Left ventricle myocardium inferior (tissue), 1 donor: ENCODE data around the gene KLRD1. TPM values are rescaled to one million over a fixed set of nuclear protein-coding genes. Genes with fewer than 3 reads are reported as not detected.
"Not testable (repeated sequence)": the region's sequence is repeated elsewhere in the genome, so short reads cannot be mapped to it uniquely, and the experiment has no call there.

ENCODE experiments used
- DNase-seq: peaks from one replicate; pipeline ENCODE4 v3.0.0-alpha.2; 2020
- H3K27ac ChIP-seq: fragments of 200-600 bp; replicated peaks from 2 replicates; pipeline ENCODE4 v1.8.0; 2021
- H3K27me3 ChIP-seq: fragments of 200-600 bp; 2 replicates; pipeline ENCODE4 v1.8.0; 2021; ENCODE audit warnings: low read depth
- H3K36me3 ChIP-seq: fragments of 200-600 bp; 2 replicates; pipeline ENCODE4 v1.8.0; 2021
- H3K4me1 ChIP-seq: fragments of 200-600 bp; 2 replicates; pipeline ENCODE4 v1.8.0; 2021
- H3K4me3 ChIP-seq: fragments of 200-600 bp; 2 replicates; pipeline ENCODE4 v1.8.0; 2021; ENCODE audit warnings: mild to moderate bottlenecking, moderate library complexity
- H3K9me3 ChIP-seq: fragments of 200-600 bp; replicated peaks from 2 replicates; pipeline ENCODE4 v1.8.0; 2021
- CTCF ChIP-seq: fragments of 200-600 bp; IDR thresholded peaks from 2 replicates; pipeline ENCODE4 v1.8.0; 2021; ENCODE audit warnings: antibody characterized with exemption, mild to moderate bottlenecking, borderline replicate concordance
- intact Hi-C: fragments of 100-400 bp; cut with micrococcal nuclease; formaldehyde crosslinking; loops from one replicate; pipeline ENCODE4 v1.11.0; 2022
- total RNA-seq: library from RNA; stranded (reverse); fragmentation: NEBNext Ultra II Directional; extraction: Animal tissue kit (Norgen Biotek cat#: 25700); gene quantifications from one replicate; pipeline ENCODE4 v1.2.1, GENCODE V29; 2021
- donor health status: DM: no; HTN: yes; CAD: no; lungs with severe emphysema.

Gene KLRD1
- total RNA-seq, 1 donor from 2014 or later = 1.4 TPM

GRCh38 chr12:10339053-10339840, 31.6 kb downstream of the KLRD1 start:
- intact Hi-C loops = no loop called here
- Histone ChIP-seq H3K27ac (no peak overlapping the region), H3K4me3 (no peak overlapping the region), H3K9me3 (no peaks in the 10 kb centered on the region), H3K36me3 (no peaks in the 10 kb centered on the region), H3K4me1 (no peaks in the 10 kb centered on the region), H3K27me3 (no peaks in the 10 kb centered on the region)
- TF ChIP-seq CTCF = no peak
- no peak for DNase-seq

- DNase-seq, intact Hi-C loops, H3K27ac ChIP-seq, H3K4me3 ChIP-seq, H3K27me3 ChIP-seq, H3K36me3 ChIP-seq, H3K4me1 ChIP-seq, H3K9me3 ChIP-seq: not testable (repeated sequence)
These were observed 33.3 kb downstream of the KLRD1 start for GRCh38 chr12:10340946-10341345.

GRCh38 chr12:10341892-10342509, 34.3 kb downstream of the KLRD1 start:
- no peak for DNase-seq
- Histone ChIP-seq H3K4me1 (no peaks in the 10 kb centered on the region), H3K4me3 (no peak overlapping the region), H3K27me3 (no peaks in the 10 kb centered on the region), H3K27ac (no peak overlapping the region), H3K9me3 (no peaks in the 10 kb centered on the region), H3K36me3 (no peaks in the 10 kb centered on the region)
- intact Hi-C loops = no loop called here
- no peak for TF ChIP-seq CTCF

- H3K4me3 ChIP-seq, intact Hi-C loops, DNase-seq, H3K4me1 ChIP-seq, H3K27me3 ChIP-seq, H3K27ac ChIP-seq, H3K36me3 ChIP-seq: not testable (repeated sequence)
- H3K9me3 ChIP-seq = peaks cover 16% of the 10 kb centered on the region
These were observed 43.8 kb downstream of the KLRD1 start for GRCh38 chr12:10351457-10351856.

- no peak for DNase-seq
- Histone ChIP-seq H3K4me3 (no peak overlapping the region), H3K27ac (no peak overlapping the region), H3K4me1 (no peaks in the 10 kb centered on the region), H3K9me3 (peaks cover 16% of the 10 kb centered on the region), H3K36me3 (no peaks in the 10 kb centered on the region), H3K27me3 (no peaks in the 10 kb centered on the region)
- intact Hi-C loops = no loop called here
- TF ChIP-seq CTCF = no peak
These were observed 46.4 kb downstream of the KLRD1 start for GRCh38 chr12:10354071-10354470.

GRCh38 chr12:10354502-10354901, 46.8 kb downstream of the KLRD1 start:
- no peak for DNase-seq
- peaks cover 16% of the 10 kb centered on the region for H3K9me3 ChIP-seq
- H3K27ac ChIP-seq = no peak overlapping the region
- intact Hi-C loops = no loop called here
- no peaks in the 10 kb centered on the region for H3K27me3 ChIP-seq
- no peaks in the 10 kb centered on the region for H3K4me1 ChIP-seq
- no peaks in the 10 kb centered on the region for H3K36me3 ChIP-seq
- no peak overlapping the region for H3K4me3 ChIP-seq
- no peak for TF ChIP-seq CTCF
